Measurements from ENCODE around the gene IGF1. TPM values are rescaled to one million over a fixed set of nuclear protein-coding genes. Genes with fewer than 3 reads are reported as not detected.

The IGF1 gene
- total RNA-seq, 1 experiment from 2014 or later, result not detected

DNA sequence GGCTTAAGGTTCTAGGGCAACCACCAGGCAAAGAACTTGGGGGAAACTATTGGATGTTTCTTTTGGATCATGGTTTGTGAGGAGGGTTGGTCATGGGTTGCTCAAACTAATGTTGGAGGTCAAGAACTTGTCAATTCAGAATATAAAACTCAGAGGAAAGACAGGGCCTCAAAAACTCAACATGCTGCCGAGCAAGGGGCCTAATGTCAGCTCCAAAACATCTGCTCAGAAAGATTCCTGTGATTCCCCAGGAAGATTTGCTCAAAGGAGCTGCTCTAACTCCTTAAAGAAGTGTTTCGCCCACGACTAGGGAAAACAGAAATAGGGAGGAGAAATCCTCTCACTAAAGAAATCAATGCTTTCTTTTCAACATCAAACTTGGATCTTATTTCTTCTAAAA, 3.7 kb upstream of the IGF1 start:
- no peak for DNase-seq
- Mint-ChIP-seq H3K4me3 (ENCODE audit: low read depth, unreplicated experiment) (peak overlapping the region; percentile 47), H3K9me3 (ENCODE audit: low read depth, unreplicated experiment) (peaks cover 4% of the 10 kb centered on the region), H3K36me3 (ENCODE audit: insufficient read depth, unreplicated experiment) (no peaks in the 10 kb centered on the region), H3K27me3 (ENCODE audit: unreplicated experiment) (no peaks in the 10 kb centered on the region), H3K27ac (ENCODE audit: unreplicated experiment) (no peak overlapping the region), H3K4me1 (ENCODE audit: low read depth, unreplicated experiment) (no peaks in the 10 kb centered on the region)
- TF ChIP-seq, protein P1, sequence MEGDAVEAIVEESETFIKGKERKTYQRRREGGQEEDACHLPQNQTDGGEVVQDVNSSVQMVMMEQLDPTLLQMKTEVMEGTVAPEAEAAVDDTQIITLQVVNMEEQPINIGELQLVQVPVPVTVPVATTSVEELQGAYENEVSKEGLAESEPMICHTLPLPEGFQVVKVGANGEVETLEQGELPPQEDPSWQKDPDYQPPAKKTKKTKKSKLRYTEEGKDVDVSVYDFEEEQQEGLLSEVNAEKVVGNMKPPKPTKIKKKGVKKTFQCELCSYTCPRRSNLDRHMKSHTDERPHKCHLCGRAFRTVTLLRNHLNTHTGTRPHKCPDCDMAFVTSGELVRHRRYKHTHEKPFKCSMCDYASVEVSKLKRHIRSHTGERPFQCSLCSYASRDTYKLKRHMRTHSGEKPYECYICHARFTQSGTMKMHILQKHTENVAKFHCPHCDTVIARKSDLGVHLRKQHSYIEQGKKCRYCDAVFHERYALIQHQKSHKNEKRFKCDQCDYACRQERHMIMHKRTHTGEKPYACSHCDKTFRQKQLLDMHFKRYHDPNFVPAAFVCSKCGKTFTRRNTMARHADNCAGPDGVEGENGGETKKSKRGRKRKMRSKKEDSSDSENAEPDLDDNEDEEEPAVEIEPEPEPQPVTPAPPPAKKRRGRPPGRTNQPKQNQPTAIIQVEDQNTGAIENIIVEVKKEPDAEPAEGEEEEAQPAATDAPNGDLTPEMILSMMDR (IDR thresholded peaks at IDR 0.05; ENCODE audit: unreplicated experiment), result no peak
- intact Hi-C loops (cut with micrococcal nuclease; ENCODE audit: unreplicated experiment), result loop anchor here (1.0 to 10.0 kb wide), 7 partner anchors 151 to 709 kb away; no protein-coding TSS in a partner anchor
- no TSS peak for BruUV-seq (replicated peaks)
- CTCF ChIA-PET, result interaction anchor here (1.0 to 1.5 kb wide), 4 partner anchors 183 to 327 kb away, joined by 3 to 9 read pairs (median 4); no protein-coding TSS in a partner anchor

DNA sequence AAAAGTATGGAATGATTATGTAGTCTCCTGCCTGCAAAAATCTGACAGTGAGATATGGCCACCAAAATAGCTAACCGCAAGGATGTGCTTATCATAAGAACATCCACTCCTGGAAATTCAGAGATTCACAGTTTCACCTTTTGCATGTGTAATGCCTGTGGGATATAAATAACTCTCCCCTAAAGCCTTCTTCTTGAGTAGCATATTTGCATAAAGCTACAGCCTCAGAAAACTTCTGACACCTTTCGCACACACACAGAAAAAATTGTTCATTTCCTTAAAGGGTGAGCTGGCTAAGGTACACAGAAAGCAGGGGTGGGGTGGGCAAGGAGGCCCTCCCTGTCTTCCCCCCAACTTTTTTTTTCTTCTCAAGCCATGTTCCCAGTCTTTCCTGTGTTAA, 3.1 kb upstream of the IGF1 start:
- no peak overlapping the region for H3K27ac Mint-ChIP-seq (ENCODE audit: unreplicated experiment)
- no peak for DNase-seq
- H3K9me3 Mint-ChIP-seq (ENCODE audit: low read depth, unreplicated experiment), result peaks cover 4% of the 10 kb centered on the region
- no peak overlapping the region for H3K4me3 Mint-ChIP-seq (ENCODE audit: low read depth, unreplicated experiment)
- TF ChIP-seq, protein P1 (IDR thresholded peaks at IDR 0.05; ENCODE audit: unreplicated experiment), result no peak
- H3K27me3 Mint-ChIP-seq (ENCODE audit: unreplicated experiment), result no peaks in the 10 kb centered on the region
- CTCF ChIA-PET, result interaction anchor here (1.5 kb wide), 1 partner anchor 327 kb away, joined by 9 read pairs; no protein-coding TSS in a partner anchor
- intact Hi-C loops (cut with micrococcal nuclease; ENCODE audit: unreplicated experiment), result loop anchor here (2.0 to 10.0 kb wide), 6 partner anchors 151 to 709 kb away; no protein-coding TSS in a partner anchor
- H3K36me3 Mint-ChIP-seq (ENCODE audit: insufficient read depth, unreplicated experiment), result no peaks in the 10 kb centered on the region
- BruUV-seq (replicated peaks), result no TSS peak
- H3K4me1 Mint-ChIP-seq (ENCODE audit: low read depth, unreplicated experiment), result no peaks in the 10 kb centered on the region

DNA sequence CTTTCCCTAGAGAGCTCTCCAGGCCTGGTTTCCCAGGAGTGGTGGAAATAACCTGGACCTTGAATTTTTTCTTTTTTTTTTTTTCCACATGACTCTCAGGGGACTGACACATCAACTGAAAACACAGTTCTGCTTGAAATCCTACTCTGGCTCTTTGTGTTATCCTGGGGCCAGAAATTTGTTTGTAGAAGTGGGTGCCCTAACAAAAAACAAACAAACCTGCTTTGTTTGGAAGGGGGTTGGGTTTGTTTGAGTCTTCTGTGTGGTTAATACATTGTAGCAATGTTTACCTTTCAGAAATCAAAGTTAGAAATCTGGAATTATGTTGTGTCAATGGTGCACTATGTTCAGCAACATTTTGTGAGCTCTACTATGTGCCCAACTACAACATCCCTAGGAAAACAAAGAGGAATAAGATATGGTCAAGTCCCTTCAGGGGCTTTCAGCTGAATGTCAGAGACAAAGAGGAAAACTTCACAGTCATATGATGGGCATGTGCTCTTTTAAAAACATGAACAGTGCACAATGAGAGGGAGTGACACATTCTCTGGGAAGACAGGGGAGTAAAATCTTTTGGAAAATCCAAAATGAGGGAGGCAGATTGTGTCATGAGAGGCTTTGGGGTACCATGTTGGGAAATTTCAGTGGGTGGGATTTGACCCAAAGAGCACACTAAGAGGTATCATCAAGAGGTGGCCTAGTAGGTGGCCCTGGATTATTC, 1.5 kb upstream of the IGF1 start:
- CTCF ChIA-PET, result no interaction called here
- intact Hi-C loops (cut with micrococcal nuclease; ENCODE audit: unreplicated experiment), result loop anchor here (2.0 to 10.0 kb wide), 6 partner anchors 153 to 707 kb away; no protein-coding TSS in a partner anchor
- TF ChIP-seq, protein P1 (IDR thresholded peaks at IDR 0.05; ENCODE audit: unreplicated experiment), result no peak
- Mint-ChIP-seq H3K4me3 (ENCODE audit: low read depth, unreplicated experiment) (no peak overlapping the region), H3K27me3 (ENCODE audit: unreplicated experiment) (no peaks in the 10 kb centered on the region), H3K9me3 (ENCODE audit: low read depth, unreplicated experiment) (peaks cover 4% of the 10 kb centered on the region), H3K4me1 (ENCODE audit: low read depth, unreplicated experiment) (no peaks in the 10 kb centered on the region), H3K27ac (ENCODE audit: unreplicated experiment) (no peak overlapping the region), H3K36me3 (ENCODE audit: insufficient read depth, unreplicated experiment) (no peaks in the 10 kb centered on the region)
- BruUV-seq (replicated peaks), result no TSS peak
- DNase-seq, result no peak

DNA sequence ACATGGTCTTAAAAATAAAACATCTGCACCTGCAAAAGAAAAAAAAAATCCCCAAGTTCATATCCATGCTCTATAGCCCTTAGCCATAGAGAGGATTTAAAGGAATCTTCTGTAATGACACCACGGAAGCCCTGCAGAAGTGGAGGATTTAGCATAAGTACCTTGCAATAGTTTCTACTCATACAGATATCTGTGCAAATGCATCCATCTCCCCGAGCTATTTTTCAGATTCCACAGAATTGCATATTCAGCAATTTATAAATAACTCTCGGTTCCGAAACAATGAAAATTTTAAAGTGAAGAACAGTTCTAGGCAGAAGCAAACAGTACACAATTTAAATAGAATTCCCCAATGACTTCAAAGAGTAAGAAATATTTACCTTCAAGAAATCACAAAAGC, 424 bp downstream of the IGF1 start:
- intact Hi-C loops (cut with micrococcal nuclease; ENCODE audit: unreplicated experiment), result loop anchor here (5.0 to 10.0 kb wide), 5 partner anchors 155 to 705 kb away; no protein-coding TSS in a partner anchor
- H3K4me1 Mint-ChIP-seq (ENCODE audit: low read depth, unreplicated experiment), result no peaks in the 10 kb centered on the region
- no peaks in the 10 kb centered on the region for H3K36me3 Mint-ChIP-seq (ENCODE audit: insufficient read depth, unreplicated experiment)
- H3K9me3 Mint-ChIP-seq (ENCODE audit: low read depth, unreplicated experiment), result peaks cover 4% of the 10 kb centered on the region
- H3K27ac Mint-ChIP-seq (ENCODE audit: unreplicated experiment), result no peak overlapping the region
- no peak overlapping the region for H3K4me3 Mint-ChIP-seq (ENCODE audit: low read depth, unreplicated experiment)
- CTCF ChIA-PET, result no interaction called here
- no peaks in the 10 kb centered on the region for H3K27me3 Mint-ChIP-seq (ENCODE audit: unreplicated experiment)
- TF ChIP-seq, protein P1 (IDR thresholded peaks at IDR 0.05; ENCODE audit: unreplicated experiment), result no peak
- DNase-seq, result no peak
- BruUV-seq (replicated peaks), result no TSS peak
